Uterus (tissue), 2 donors: Measurements from ENCODE around the gene NUP210.

Source experiments
- POLR2A ChIP-seq, 2 donors: fragments of 450-650 bp; IDR thresholded peaks; one replicate each; pipeline ENCODE4 v1.6.1; 2016; ENCODE audit warnings: antibody characterized with exemption in 2 of 2, mild to moderate bottlenecking in 1 of 2, moderate library complexity in 1 of 2
- TF ChIP-seq, protein P1 (sequence below), 4 experiments: fragments of 200-600 bp in 2 of 4; fragments of 450-650 bp in 2 of 4; sonication (generic) in 2 of 4; IDR thresholded peaks; one replicate each; pipeline ENCODE4 v1.5.1; 2016 to 2019; ENCODE audit warnings: antibody characterized with exemption in 4 of 4, mild to moderate bottlenecking in 2 of 4, moderate library complexity in 1 of 4

- TF ChIP-seq, protein P1, sequence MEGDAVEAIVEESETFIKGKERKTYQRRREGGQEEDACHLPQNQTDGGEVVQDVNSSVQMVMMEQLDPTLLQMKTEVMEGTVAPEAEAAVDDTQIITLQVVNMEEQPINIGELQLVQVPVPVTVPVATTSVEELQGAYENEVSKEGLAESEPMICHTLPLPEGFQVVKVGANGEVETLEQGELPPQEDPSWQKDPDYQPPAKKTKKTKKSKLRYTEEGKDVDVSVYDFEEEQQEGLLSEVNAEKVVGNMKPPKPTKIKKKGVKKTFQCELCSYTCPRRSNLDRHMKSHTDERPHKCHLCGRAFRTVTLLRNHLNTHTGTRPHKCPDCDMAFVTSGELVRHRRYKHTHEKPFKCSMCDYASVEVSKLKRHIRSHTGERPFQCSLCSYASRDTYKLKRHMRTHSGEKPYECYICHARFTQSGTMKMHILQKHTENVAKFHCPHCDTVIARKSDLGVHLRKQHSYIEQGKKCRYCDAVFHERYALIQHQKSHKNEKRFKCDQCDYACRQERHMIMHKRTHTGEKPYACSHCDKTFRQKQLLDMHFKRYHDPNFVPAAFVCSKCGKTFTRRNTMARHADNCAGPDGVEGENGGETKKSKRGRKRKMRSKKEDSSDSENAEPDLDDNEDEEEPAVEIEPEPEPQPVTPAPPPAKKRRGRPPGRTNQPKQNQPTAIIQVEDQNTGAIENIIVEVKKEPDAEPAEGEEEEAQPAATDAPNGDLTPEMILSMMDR (IDR thresholded peaks at IDR 0.05) = no peak
- no peak for TF ChIP-seq POLR2A (IDR thresholded peaks at IDR 0.05)
Measured at GRCh38 chr3:13419505-13420044, 547 bp downstream of the NUP210 start.
